Adipocyte (in vitro differentiated cells): ENCODE data around the gene TP63.

Experiments
- DNase-seq: peaks from one replicate; pipeline ENCODE4 v3.0.0-alpha.2; 2015; ENCODE audit warnings: low read depth
- H3K27me3 ChIP-seq: replicated peaks from 2 replicates; pipeline ENCODE4 v1.7.0; 2013; ENCODE audit warnings: mild to moderate bottlenecking, low read length, moderate library complexity; ENCODE audit not compliant: control insufficient read depth, insufficient read depth
- H3K36me3 ChIP-seq: 2 replicates; pipeline ENCODE4 v1.7.0; 2013; ENCODE audit warnings: low read length, mild to moderate bottlenecking, moderate library complexity; ENCODE audit not compliant: control insufficient read depth, insufficient read depth, severe bottlenecking
- H3K4me1 ChIP-seq: 2 replicates; pipeline ENCODE4 v1.7.0; 2013; ENCODE audit warnings: mild to moderate bottlenecking, low read length, moderate library complexity; ENCODE audit not compliant: control insufficient read depth, insufficient read depth
- H3K4me3 ChIP-seq: 2 replicates; pipeline ENCODE4 v1.7.0; 2013; ENCODE audit warnings: mild to moderate bottlenecking, low read length, moderate library complexity
- H3K9ac ChIP-seq: 2 replicates; pipeline ENCODE4 v1.7.0; 2013; ENCODE audit warnings: mild to moderate bottlenecking, low read length, moderate library complexity
- H3K9me3 ChIP-seq: 2 replicates; pipeline ENCODE4 v1.7.0; 2013; ENCODE audit warnings: mild to moderate bottlenecking, low read length, moderate library complexity; ENCODE audit not compliant: control insufficient read depth

The TP63 gene

DNA sequence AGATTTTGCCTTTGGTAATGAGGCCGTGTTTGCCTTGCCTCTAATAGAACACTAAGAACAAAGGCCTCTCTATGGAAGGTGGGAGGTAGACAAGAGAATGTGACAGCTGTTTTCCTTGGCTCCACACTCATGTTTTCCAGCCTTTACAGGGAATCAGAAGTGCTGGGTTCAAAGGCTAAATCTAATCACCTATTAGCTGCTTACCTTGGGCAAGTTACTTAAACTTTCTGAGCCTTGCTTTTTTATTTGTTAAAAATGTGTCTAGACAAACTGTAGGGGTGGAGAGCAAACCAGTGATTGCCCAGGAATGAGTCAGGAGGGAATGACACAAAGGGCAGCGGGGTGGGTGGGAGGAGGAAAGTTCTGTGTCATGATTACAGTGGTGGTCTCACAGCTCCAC is 310.5 kb downstream of the TP63 start:
- H3K36me3 ChIP-seq: no peaks in the 10 kb centered on the region
- no peak overlapping the region for H3K4me3 ChIP-seq
- H3K9me3 ChIP-seq: no peaks in the 10 kb centered on the region
- H3K9ac ChIP-seq: no peak overlapping the region
- H3K4me1 ChIP-seq: peaks cover 10% of the 10 kb centered on the region
- H3K27me3 ChIP-seq: peaks cover 4% of the 10 kb centered on the region
- peak; percentile 45 for DNase-seq

DNA sequence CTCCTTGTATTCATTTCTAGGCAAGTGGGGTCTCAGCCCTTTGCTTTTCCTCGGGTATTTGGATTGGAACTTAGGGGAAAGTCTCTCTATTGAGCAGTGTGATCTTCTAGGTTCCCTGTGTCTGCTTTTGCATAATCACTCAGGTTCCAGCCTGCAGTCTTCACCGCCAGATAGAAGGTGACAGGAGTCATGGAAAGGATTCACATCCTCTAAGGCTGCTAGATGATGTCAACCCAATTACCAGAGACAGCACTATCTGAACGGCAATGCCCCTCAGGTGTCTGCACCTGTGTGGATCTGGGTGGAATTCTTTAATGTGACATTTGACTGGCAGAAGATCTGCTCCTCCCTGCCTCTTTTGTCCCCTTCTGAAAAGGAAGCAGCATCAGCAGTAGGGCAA is 311.8 kb downstream of the TP63 start:
- Histone ChIP-seq H3K4me1 (peaks cover 6% of the 10 kb centered on the region), H3K4me3 (no peak overlapping the region), H3K9me3 (no peaks in the 10 kb centered on the region), H3K9ac (no peak overlapping the region), H3K36me3 (no peaks in the 10 kb centered on the region), H3K27me3 (peaks cover 4% of the 10 kb centered on the region)
- no peak for DNase-seq

DNA sequence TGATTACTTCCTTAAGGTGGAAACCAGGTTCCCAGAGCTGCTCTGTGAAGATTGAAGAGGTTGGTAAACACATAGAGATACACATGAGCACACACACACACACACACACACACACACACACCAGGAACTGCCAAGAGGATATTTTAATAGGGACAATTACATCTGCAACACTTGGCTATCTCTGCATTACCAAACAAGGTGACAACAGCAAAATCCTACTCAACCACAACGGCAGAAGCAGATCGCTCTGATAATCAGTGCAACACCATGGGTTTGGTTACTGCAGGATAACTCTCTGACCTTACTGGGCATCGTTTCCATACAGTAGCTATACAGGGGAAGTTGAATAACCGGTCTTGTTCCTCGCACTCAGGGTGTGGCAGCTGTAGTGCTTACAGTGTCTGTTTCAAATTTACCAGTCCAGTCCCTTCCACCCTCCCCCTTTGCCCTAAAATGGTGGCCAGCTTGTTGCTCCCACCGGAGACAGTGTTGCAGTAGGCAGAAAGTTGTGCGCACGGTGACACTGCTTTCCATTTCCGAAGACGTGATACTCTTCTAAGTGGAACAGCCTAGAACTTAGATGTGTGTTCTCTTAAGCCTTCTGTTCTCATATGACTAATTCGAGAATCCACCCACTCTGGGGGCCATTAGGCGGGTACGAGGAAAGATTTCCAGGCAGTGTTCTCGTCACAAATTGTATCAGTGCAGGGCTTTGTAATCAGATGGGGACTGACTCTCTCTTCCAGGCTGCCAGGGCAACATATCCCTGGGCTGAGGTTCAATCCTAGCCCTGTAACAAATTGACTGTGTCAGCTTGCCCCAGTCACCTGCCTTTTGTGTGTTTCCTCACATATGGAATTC is 313.3 kb downstream of the TP63 start:
- Histone ChIP-seq H3K9ac (no peak overlapping the region), H3K9me3 (no peaks in the 10 kb centered on the region), H3K36me3 (no peaks in the 10 kb centered on the region), H3K4me1 (peaks cover 6% of the 10 kb centered on the region), H3K4me3 (no peak overlapping the region), H3K27me3 (peaks cover 4% of the 10 kb centered on the region)
- no peak for DNase-seq

DNA sequence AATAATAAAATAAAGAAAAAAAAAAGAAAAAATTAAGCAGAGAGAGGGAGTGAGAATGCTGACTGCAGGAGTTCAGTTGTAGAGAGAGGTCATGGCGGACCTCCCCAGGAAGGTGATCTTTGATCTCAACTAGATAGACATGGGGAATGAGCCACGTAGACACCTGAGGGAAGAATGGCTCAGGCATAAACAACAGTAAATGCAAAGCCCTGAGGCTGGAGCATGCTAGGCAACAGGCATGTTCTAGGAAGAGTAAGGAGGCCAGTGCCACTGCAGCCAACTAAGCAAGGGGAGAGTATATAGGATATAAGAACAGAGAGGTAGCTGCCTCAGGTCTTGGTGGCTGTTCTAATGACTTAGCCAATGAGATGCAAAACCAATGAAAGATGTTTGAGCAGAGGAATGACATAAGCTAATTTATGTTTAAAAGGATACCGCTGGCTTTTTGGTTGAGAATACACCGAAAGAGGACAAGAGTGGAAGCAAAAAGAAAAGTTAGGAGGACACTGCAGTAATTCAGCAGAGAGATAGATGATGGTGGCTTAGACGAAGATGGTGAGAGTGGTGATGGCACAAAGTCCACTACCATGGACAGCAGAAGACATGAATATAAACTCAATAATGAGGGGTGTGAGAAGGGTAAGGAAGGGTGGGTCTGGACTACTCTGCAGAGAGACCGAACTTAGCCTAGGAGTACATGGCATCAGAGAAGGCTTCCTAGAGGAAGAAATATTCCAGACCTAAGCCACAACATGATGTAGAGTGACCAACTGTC is 314.9 kb downstream of the TP63 start:
- H3K4me3 ChIP-seq: no peak overlapping the region
- no peaks in the 10 kb centered on the region for H3K9me3 ChIP-seq
- H3K9ac ChIP-seq: no peak overlapping the region
- H3K27me3 ChIP-seq: no peaks in the 10 kb centered on the region
- no peak for DNase-seq
- peaks cover 6% of the 10 kb centered on the region for H3K4me1 ChIP-seq
- no peaks in the 10 kb centered on the region for H3K36me3 ChIP-seq
